HUES6 (cell line): Measurements from ENCODE around the gene EVI5L.
"Not testable (repeated sequence)": the region's sequence is repeated elsewhere in the genome, so short reads cannot be mapped to it uniquely, and the experiment has no call there.

Experiments used
- H3K27ac ChIP-seq: 2 replicates; pipeline ENCODE4 v1.7.0; 2013; ENCODE audit warnings: low read depth, mild to moderate bottlenecking, low read length, inconsistent platforms
- H3K27me3 ChIP-seq: 2 replicates; pipeline ENCODE4 v1.6.1; 2013; ENCODE audit warnings: low read length; ENCODE audit not compliant: control insufficient read depth, insufficient read depth
- H3K36me3 ChIP-seq: 2 replicates; pipeline ENCODE4 v1.6.1; 2013; ENCODE audit warnings: low read length; ENCODE audit not compliant: control insufficient read depth, insufficient read depth
- H3K4me1 ChIP-seq: 2 replicates; pipeline ENCODE4 v1.6.1; 2013; ENCODE audit warnings: low read length; ENCODE audit not compliant: control insufficient read depth, insufficient read depth
- H3K4me3 ChIP-seq: 2 replicates; pipeline ENCODE4 v1.5.1; 2013; ENCODE audit warnings: low read depth, low read length
- H3K9ac ChIP-seq: one replicate; pipeline ENCODE4 v1.6.1; 2013; ENCODE audit warnings: mild to moderate bottlenecking, low read length
- H3K9me3 ChIP-seq: 2 replicates; pipeline ENCODE4 v1.6.1; 2013; ENCODE audit warnings: low read depth, low read length; ENCODE audit not compliant: control insufficient read depth, insufficient read depth

Gene EVI5L

DNA sequence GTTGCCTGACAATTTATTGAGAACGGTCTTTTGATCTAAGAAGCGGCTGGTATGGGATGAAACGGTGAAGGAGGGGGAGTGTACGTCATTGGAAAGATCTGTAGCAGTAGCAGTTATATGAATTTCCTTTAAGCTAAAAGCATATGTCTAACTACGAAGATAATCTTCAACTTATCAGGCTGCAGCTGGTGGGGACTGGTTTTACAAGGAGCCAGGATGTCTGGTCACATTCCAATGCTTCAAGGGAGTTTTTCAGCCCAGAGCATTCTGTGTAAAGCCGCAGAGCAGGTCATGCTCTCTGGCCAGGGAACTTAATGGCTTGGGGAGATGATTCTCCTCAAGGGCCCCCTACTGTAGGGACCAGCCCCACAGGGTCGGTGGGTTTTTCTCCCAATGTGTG lies 37.7 kb upstream of the EVI5L start:
- Histone ChIP-seq H3K4me3 (no peak overlapping the region), H3K9ac (no peak overlapping the region), H3K4me1 (peaks cover 3% of the 10 kb centered on the region; the same call in 1 of the 2 replicates), H3K27me3 (peaks cover 48% of the 10 kb centered on the region), H3K36me3 (no peaks in the 10 kb centered on the region), H3K9me3 (0 out of 2 replicates have a peak, but pooled peaks cover 2% of the 10 kb centered on the region), H3K27ac (no peak overlapping the region)

GRCh38 chr19:7792701-7793100 lies 37.3 kb upstream of the EVI5L start:
- not testable (repeated sequence) for H3K27ac ChIP-seq, H3K4me1 ChIP-seq, H3K9ac ChIP-seq, H3K4me3 ChIP-seq, H3K9me3 ChIP-seq, H3K36me3 ChIP-seq
- peaks cover 44% of the 10 kb centered on the region for H3K27me3 ChIP-seq

GRCh38 chr19:7793493-7793892 lies 36.5 kb upstream of the EVI5L start:
- Histone ChIP-seq H3K9ac (no peak overlapping the region), H3K4me3 (no peak overlapping the region), H3K27ac (no peak overlapping the region), H3K36me3 (no peaks in the 10 kb centered on the region), H3K4me1 (peaks cover 3% of the 10 kb centered on the region; the same call in 1 of the 2 replicates), H3K27me3 (peaks cover 36% of the 10 kb centered on the region), H3K9me3 (0 out of 2 replicates have a peak, but pooled peaks cover 2% of the 10 kb centered on the region)

GRCh38 chr19:7795555-7796161 lies 34.4 kb upstream of the EVI5L start:
- Histone ChIP-seq H3K27me3 (peaks cover 22% of the 10 kb centered on the region), H3K36me3 (no peaks in the 10 kb centered on the region), H3K27ac (no peak overlapping the region), H3K4me3 (no peak overlapping the region), H3K9me3 (0 out of 2 replicates have a peak, but pooled peaks cover 2% of the 10 kb centered on the region), H3K4me1 (0 out of 2 replicates have a peak, but pooled peaks cover 3% of the 10 kb centered on the region), H3K9ac (no peak overlapping the region)

DNA sequence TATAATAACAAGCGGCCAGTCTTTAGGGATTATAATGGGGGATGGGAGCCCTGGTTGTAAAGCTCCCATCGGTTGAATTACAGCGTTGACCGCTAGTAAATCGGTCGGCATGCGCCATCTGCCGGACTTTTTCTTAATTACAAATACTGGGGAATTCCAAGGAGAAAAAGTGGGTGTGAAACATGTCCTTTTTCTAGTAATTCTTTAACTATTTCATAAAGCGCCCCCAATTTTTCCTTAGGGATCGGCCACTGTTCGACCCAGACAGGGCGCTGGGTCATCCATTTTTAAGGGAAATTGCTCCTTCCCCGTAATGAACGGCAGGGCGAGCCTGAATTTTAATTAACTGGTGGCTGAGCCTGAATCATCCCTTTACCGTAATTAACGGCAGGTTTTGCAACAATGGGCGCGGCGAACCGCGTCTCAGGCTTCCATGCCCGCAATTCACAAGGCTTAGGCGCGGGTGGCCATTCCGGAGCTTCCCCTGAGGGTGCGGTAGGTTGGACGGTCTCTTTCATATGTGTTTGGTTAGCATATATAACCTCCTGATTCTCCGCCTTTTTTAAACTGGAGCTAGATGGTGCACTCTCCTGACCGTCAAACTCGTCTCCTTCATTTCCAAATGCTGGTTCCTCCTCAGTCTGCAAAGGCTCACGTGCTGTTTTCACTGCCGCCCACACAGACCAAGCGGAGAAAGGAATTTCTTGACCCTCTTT lies 30.2 kb upstream of the EVI5L start:
- H3K36me3 ChIP-seq: no peaks in the 10 kb centered on the region
- H3K9ac ChIP-seq: no peak overlapping the region
- peaks cover 14% of the 10 kb centered on the region for H3K9me3 ChIP-seq
- H3K27ac ChIP-seq: no peak overlapping the region
- 0 out of 2 replicates have a peak, but pooled peaks cover 3% of the 10 kb centered on the region for H3K4me1 ChIP-seq
- peak overlapping the region; percentile 55 for H3K4me3 ChIP-seq
- peaks cover 7% of the 10 kb centered on the region for H3K27me3 ChIP-seq

DNA sequence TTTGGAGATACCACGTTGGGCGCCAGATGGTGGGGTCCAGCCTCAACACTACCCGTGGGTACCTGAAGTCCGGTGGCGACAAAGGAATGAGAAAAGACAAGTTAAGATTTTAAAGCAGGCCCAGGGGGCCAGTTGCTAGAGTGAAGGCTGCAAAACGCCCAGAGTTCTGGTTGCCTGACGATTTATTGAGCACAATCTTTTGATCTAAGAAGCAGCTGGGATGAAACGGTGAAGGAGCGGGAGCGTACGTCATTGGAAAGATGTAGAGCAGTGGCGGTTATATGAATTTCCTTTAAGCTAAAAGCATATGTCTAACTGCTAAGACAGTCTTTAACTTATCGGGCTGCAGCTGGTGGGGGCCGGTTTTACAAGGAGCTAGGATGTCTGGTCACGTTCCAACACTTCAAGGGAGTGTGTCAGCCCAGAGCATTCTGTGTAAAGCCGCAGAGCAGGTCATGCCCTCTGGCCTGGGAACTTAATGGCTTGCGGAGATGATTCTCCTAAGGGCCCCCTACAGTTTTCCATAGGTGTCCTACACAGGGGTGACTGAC lies 28.9 kb upstream of the EVI5L start:
- H3K9me3 ChIP-seq: peaks cover 14% of the 10 kb centered on the region
- H3K27ac ChIP-seq: no peak overlapping the region
- no peak overlapping the region for H3K9ac ChIP-seq
- H3K4me1 ChIP-seq: 0 out of 2 replicates have a peak, but pooled peaks cover 3% of the 10 kb centered on the region
- no peak overlapping the region for H3K4me3 ChIP-seq
- peaks cover 7% of the 10 kb centered on the region for H3K27me3 ChIP-seq
- H3K36me3 ChIP-seq: no peaks in the 10 kb centered on the region

DNA sequence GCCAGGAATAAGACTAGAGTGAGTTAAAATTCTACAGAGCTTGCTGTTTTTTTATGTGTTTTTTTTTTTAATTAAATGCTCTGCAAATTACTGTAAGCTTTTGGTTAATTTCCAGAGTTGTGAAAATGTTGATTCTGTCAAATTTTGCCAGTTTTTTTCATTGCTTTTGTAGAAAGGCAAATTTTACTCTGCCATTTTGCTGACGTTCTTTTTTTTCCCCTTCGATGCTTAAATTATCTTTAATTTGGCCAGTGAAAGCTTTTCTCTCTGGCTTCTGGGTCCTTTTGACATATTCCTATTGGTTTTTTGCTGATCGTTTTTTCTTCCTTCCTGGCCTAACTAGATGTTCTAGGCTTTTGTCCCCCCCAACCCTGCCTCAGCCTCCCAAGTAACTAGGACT lies 23.8 kb upstream of the EVI5L start:
- no peak overlapping the region for H3K27ac ChIP-seq

DNA sequence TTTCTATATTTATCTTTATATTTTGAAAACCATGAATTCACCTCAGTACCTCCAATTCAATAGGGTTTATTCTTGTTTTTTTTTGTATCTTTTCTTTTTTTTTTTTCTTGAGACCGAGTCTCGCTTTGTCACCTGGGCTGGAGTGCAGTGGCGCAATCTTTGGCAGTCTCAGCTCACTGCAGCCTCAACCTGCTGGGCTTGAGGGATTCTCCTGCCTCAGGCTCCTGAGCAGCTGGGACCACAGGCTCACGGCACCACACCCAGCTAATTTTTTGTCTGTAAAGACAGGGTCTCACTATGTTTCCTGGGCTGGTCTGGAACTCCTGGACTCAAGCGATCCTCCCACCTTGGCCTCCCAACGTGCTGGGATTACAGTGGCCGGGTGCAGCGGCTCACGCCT lies 23.1 kb upstream of the EVI5L start:
- Histone ChIP-seq H3K27me3 (no peaks in the 10 kb centered on the region; the same call in 1 of the 2 replicates), H3K4me1 (no peaks in the 10 kb centered on the region), H3K27ac (no peak overlapping the region), H3K9ac (no peak overlapping the region), H3K4me3 (no peak overlapping the region), H3K36me3 (no peaks in the 10 kb centered on the region), H3K9me3 (peaks cover 16% of the 10 kb centered on the region)

More for the DNA sequence above, 23.8 kb upstream of the EVI5L start:
- H3K4me3 ChIP-seq: no peak overlapping the region
- no peaks in the 10 kb centered on the region for H3K36me3 ChIP-seq
- H3K4me1 ChIP-seq: no peaks in the 10 kb centered on the region
- peaks cover 16% of the 10 kb centered on the region for H3K9me3 ChIP-seq
- H3K9ac ChIP-seq: no peak overlapping the region
- H3K27me3 ChIP-seq: no peaks in the 10 kb centered on the region; the same call in 1 of the 2 replicates

- no peaks in the 10 kb centered on the region; the same call in 1 of the 2 replicates for H3K27me3 ChIP-seq
- H3K36me3 ChIP-seq: no peaks in the 10 kb centered on the region
- no peak overlapping the region for H3K9ac ChIP-seq
- no peaks in the 10 kb centered on the region for H3K4me1 ChIP-seq
- no peak overlapping the region for H3K27ac ChIP-seq
- peaks cover 12% of the 10 kb centered on the region for H3K9me3 ChIP-seq
- H3K4me3 ChIP-seq: no peak overlapping the region
Observed at GRCh38 chr19:7808108-7808507, 21.9 kb upstream of the EVI5L start.

GRCh38 chr19:7811989-7812388 lies 18.0 kb upstream of the EVI5L start:
- H3K9me3 ChIP-seq: peaks cover 16% of the 10 kb centered on the region
- H3K27ac ChIP-seq: no peak overlapping the region
- no peaks in the 10 kb centered on the region for H3K36me3 ChIP-seq
- peaks cover 3% of the 10 kb centered on the region; the same call in 1 of the 2 replicates for H3K27me3 ChIP-seq
- no peaks in the 10 kb centered on the region for H3K4me1 ChIP-seq
- no peak overlapping the region for H3K9ac ChIP-seq
- no peak overlapping the region for H3K4me3 ChIP-seq

- H3K36me3 ChIP-seq: no peaks in the 10 kb centered on the region
- no peak overlapping the region for H3K4me3 ChIP-seq
- no peaks in the 10 kb centered on the region for H3K4me1 ChIP-seq
- peaks cover 26% of the 10 kb centered on the region for H3K9me3 ChIP-seq
- no peak overlapping the region for H3K9ac ChIP-seq
- H3K27ac ChIP-seq: no peak overlapping the region
- peaks cover 12% of the 10 kb centered on the region for H3K27me3 ChIP-seq
Observed at GRCh38 chr19:7815325-7815724, 14.7 kb upstream of the EVI5L start.
